8988T (cell line): ENCODE data around the gene RMND1.
"Not testable (repeated sequence)": the region's sequence is repeated elsewhere in the genome, so short reads cannot be mapped to it uniquely, and the experiment has no call there.

ENCODE experiments used
- DNase-seq: peaks from one replicate; pipeline ENCODE4 v3.0.0; 2011

RMND1 gene, protein sequence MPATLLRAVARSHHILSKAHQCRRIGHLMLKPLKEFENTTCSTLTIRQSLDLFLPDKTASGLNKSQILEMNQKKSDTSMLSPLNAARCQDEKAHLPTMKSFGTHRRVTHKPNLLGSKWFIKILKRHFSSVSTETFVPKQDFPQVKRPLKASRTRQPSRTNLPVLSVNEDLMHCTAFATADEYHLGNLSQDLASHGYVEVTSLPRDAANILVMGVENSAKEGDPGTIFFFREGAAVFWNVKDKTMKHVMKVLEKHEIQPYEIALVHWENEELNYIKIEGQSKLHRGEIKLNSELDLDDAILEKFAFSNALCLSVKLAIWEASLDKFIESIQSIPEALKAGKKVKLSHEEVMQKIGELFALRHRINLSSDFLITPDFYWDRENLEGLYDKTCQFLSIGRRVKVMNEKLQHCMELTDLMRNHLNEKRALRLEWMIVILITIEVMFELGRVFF

DNA sequence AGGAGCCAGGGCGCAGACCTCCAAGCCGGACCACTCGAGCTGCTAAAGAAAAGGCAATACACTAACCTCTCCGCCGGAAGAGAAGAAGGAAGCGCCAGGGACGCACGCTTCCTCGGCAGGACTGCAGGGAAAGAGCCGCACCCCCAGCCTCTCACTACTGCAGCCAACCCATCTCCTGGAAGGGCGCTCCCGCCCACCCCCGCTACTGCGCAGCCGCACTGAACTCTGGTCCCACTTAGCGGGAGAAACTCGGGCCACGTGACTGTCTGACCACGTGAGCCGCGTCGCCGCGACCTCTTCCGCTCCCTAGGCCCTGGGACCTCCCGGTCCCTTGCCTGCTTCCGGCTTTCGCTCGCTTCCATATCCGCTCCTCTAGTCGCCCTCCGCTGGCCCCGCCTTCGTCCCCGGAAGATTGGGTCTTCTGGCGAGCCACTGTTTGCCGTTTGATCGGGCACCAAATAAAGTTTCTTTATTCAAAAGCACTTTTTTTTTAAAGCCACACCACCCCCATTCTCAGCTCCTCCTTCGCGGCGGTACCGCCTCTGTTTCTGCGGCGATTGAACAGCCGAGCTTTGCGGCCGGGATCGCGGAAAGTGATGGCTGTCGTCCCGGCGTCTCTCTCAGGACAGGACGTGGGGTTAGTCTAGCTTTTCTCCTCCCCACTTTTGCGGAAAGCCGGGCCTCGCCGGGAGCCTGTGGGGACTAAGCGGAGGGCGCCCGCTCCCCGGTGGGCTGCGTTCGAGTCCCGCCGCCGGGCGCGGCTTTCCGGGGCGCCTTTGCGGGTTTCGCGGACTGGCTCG lies at the start of gene RMND1:
TSS of gene RMND1 (minus strand) at position 177 of the 800 bp plus-strand sequence. CDS start 6,315 bp downstream, outside the sequence.
- DNase-seq, result peak; percentile 96

DNA sequence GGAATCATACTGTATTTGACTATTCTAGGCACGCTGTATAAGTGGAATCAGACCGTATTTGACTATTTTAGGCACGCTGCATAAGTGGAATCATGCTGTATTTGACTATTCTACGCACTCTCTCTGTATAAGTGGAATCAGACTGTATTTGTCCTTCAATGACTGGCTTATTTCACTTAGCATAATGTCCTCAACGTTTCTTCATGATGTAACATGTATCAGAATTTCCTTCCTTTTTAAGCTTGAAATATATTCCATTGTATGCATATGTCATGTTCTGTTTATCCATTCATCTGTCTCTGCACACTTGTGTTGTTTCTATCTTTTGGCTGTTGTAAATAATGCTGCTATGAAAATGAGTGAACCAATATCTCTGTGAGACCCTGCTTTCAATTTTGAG lies 47.6 kb upstream of the RMND1 start:
- DNase-seq, result no peak

- DNase-seq, result no peak
Observed at GRCh38 chr6:151498327-151498726, 46.4 kb upstream of the RMND1 start.

GRCh38 chr6:151497905-151498304 lies 46.0 kb upstream of the RMND1 start:
- no peak for DNase-seq

- DNase-seq, result no peak
Observed at GRCh38 chr6:151495380-151495779, 43.5 kb upstream of the RMND1 start.

GRCh38 chr6:151494936-151495320 lies 43.0 kb upstream of the RMND1 start:
- DNase-seq, result no peak

- no peak for DNase-seq
Observed at GRCh38 chr6:151494235-151494935, 42.5 kb upstream of the RMND1 start.

GRCh38 chr6:151493804-151494234 lies 41.9 kb upstream of the RMND1 start, which contains the start of gene CCDC170:
Gene CCDC170, plus strand, starts transcription at chr6:151494017. Its CDS starts 112 bp downstream, at chr6:151494129.
- DNase-seq, result peak; percentile 43

- no peak for DNase-seq
Observed at GRCh38 chr6:151493161-151493803, 41.4 kb upstream of the RMND1 start.

DNA sequence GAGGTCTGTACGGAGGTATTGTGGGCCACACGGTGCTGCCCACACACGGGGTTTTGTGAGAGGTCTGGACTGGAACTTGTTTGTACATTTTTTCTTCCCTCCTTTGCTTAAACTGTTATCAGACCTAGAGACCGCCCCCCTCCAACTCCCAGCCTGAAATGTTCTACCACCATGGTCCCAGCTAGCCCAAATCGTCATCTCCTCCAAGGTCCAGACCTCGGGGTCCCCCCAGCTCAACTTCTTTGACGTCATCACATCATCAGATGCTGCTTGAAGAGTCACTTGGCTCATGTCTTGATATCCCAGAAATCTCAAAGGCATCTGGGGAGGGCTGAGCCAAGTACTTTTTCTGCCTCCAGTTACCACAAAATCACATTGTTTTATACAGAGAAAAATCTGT lies 39.1 kb upstream of the RMND1 start:
- no peak for DNase-seq

GRCh38 chr6:151488226-151488625 lies 36.3 kb upstream of the RMND1 start:
- DNase-seq, result no peak

GRCh38 chr6:151483994-151484393 lies 32.1 kb upstream of the RMND1 start:
- no peak for DNase-seq

DNA sequence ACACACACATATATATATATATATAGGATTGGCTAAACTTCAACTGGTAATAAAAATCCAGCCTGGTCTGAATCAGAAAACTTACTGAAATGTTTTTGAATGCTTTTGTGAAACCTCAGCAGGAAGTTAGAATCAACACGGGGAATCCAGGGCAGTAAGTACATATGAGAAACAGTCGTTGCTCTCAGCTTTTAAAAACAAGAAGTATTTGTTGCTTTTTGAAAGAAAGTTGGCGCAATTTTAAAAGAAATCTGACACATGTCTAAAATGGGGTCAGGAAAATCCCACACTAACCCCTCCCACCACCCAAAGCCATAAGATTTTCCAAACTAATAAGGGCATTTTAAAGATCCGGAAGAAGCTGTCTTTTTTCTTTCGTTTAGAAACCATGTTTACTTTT lies 30.4 kb upstream of the RMND1 start:
- DNase-seq, result no peak

DNA sequence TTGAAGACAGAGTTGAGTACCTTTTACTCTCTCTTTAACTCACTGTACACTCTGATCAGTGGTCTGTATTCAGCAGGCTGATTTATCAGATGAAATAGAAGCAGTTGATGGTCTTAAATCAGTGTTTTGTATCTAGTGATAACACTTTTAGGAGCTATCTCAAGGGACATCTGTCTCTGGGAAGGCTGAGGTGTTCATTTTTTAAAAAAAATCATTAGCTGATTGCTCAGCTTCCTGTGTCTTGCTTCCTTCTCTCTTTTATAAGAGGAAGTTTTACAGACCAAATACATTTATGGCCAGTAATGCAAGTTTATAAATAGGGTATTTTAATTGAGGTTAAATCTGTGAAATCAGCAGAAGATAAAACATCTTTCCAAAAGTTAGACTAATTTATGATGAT lies 29.9 kb upstream of the RMND1 start:
- DNase-seq, result no peak

- DNase-seq, result no peak
Observed at GRCh38 chr6:151478670-151479069, 26.7 kb upstream of the RMND1 start.

DNA sequence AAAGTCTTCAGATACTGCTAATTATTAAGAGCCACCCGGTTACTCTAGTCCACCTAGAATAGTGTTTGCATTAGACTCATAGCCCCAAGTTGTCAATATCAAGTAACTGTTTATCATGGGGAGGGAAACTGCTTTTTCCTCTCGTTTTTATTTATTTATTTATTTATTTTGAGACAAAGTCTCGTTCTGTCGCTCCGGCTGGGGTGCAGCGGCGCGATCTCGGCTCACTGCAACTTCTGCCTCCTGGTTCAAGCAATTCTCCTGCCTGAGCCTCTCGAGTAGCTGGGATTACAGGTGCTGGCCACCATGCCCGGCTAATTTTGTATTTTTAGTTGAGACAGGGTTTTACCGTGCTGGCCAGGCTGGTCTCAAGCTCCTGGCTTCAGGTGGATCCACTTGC lies 25.8 kb upstream of the RMND1 start:
- no peak for DNase-seq

DNA sequence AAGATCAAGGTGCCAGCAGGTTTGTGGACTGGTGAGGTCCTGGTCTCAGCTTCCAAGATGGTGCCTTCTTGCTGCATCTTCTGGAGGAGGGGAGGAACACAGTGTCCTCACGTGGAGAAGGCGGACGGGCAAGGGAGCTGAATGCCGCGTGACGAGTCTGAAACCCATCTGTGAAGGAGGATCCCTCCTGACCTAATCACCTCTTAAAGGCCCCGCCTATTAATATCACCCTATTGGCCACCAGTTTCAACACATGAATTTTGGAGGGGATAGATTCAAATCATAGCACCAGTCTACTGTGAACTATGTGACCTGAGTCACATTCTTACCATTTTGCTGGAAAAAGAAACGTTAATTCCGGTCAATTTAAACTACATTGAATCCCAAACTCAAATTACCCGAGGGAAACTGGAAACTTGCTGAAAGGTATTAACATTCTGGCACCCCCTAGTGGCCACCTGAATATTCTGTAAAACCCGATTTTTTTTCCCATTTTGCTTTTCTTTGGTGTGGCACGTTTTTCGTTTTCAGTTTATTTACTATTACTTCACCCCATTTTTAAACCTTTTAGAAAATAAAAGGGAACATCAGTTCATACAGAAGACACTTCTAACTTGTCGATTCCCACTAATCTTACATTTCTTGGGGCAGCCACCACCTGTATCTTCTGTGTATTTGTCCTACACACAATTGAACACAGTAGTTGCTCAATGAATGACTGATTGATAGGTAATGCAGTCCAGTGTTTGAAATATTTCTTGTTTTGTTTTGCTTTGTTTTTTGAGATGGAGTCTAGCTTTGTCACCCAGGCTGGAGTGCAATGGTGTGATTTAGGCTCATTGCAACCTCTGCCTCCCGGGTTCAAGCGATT lies 24.0 kb upstream of the RMND1 start:
- DNase-seq, result no peak

DNA sequence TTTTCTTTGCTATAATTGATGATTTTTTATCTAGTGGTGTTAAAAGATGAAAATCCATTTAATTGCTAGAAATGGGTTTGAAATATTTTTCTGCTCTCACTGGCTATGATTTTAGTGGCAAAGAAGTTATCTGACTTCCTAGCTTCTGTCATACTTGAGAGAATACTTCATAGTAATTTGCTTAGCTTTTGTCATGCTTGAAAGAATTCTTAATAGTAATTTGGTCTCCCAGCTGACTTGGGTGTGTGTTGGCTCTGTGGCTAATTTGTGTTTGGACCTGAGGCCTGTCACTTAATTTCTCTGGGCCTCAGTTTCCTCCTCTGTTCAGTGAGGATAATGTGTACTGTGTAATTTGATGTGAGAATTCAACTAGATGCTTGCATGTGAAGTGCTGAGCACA lies 12.8 kb upstream of the RMND1 start:
- no peak for DNase-seq

GRCh38 chr6:151461673-151462072 lies 9.7 kb upstream of the RMND1 start:
- no peak for DNase-seq

DNA sequence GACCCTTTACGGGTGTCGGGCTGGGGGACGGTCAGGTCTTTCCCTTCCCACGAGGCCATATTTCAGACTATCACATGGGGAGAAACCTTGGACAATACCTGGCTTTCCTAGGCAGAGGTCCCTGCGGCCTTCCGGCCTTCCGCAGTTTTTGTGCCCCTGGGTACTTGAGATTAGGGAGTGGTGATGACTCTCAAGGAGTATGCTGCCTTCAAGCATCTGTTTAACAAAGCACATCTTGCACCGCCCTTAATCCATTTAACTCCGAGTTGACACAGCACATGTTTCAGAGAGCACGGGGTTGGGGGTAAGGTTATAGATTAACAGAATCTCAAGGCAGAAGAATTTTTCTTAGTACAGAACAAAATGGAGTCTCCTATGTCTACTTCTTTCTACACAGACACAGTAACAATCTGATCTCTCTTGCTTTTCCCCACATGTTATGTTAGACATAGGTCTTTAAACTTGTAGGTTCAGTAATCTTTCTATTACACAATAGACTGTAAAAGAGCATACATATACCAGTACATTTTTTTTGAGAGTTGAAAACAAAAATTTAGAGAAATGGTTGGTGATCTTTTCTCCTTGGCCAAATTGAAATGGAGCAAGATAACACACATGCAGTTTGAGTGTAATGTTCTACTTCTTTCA lies 3.9 kb upstream of the RMND1 start:
- DNase-seq, result not testable (repeated sequence)

GRCh38 chr6:151452750-151453427 lies 963 bp upstream of the RMND1 start:
- no peak for DNase-seq
